Activated naive CD4-positive, alpha-beta T cell treated with anti-CD3 and anti-CD28 coated beads for 36 hours (primary cell): ENCODE results near the gene PAK6. TPM values are rescaled to one million over a fixed set of nuclear protein-coding genes. Genes with fewer than 3 reads are reported as not detected.
A peak's percentile ranks its signal among the peaks of the same experiment; 100 is the strongest.

Experiments used
- CTCF ChIA-PET: fragments of 350-600 bp; sonication (Branson Sonifier 250); formaldehyde crosslinking; loops from one replicate; lab custom pipeline; 2021; ENCODE audit warnings: antibody characterized with exemption; lab: Charles Lee
- DNase-seq: peaks from one replicate; pipeline ENCODE4 v3.0.0-alpha.2; 2020
- H3K27ac Mint-ChIP-seq: one replicate; pipeline ENCODE4 v1.8.0; 2021; ENCODE audit warnings: mild to moderate bottlenecking, mixed read lengths
- H3K27me3 Mint-ChIP-seq: one replicate; pipeline ENCODE4 v1.8.0; 2021; ENCODE audit warnings: low read depth, mixed read lengths
- H3K36me3 Mint-ChIP-seq: one replicate; pipeline ENCODE4 v1.8.0; 2021; ENCODE audit warnings: low read depth, mixed read lengths
- H3K4me1 Mint-ChIP-seq: one replicate; pipeline ENCODE4 v1.8.0; 2021; ENCODE audit warnings: low read depth, mixed read lengths
- H3K4me3 Mint-ChIP-seq: one replicate; pipeline ENCODE4 v1.8.0; 2021; ENCODE audit warnings: mild to moderate bottlenecking, moderate library complexity, mixed read lengths
- H3K9me3 Mint-ChIP-seq: one replicate; pipeline ENCODE4 v1.8.0; 2021; ENCODE audit warnings: mixed read lengths
- intact Hi-C: fragments of 100-400 bp; cut with micrococcal nuclease; formaldehyde crosslinking; loops from one replicate; pipeline ENCODE4 v1.15.1; 2023
- total RNA-seq, 2 experiments: library from RNA; stranded (reverse); gene quantifications; one replicate each; pipeline ENCODE4 v1.2.3, GENCODE V29; 2021

Gene PAK6
- not detected for total RNA-seq

DNA sequence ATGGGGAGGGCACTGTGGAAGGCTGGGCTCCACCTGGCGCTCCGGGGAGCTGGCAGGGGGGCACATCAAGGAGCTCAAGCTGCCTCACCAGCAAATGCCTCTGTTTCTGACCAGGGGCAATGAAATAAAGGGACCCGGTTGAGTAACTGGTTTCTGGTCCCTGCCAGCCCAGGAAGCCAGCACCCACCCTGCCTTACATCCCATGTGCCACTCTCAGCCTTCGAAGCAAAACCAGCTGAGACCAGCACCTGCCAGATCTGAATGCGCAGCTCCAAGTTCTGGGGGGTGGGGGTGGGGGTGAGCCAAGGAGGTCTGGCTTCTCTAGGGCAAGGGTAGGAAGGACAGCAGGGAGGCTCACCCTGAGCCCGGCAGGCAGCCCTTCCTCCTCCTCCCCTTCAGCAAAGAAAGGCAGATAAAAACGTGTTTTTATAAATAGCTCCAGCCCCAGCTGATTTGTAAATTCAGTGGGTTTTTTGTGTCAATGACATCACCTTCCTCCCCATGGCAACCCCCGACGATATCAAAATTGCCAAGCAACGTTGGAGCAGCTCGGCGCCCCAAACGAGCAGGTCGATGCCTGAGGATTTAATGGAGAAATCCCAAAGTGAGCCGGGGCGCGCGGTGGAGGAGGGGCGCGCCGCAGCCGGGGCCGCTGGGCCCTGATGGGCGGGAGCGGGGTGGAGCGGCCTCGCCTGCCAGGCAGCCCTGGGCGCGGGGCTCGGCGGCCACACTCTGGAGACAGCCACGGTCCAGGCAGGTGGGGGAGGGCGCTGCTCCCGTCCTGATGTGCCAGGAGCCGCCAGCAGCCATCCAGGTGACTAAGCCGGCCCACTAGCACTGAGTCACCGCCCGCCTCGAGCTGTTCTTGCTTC lies at the start of gene PAK6:
PAK6 (plus strand) TSS at position 532 of the 872 bp plus-strand sequence. CDS start 25,723 bp downstream, outside the sequence.
- no peak within 1 kb of the TSS for H3K4me3 Mint-ChIP-seq
- H3K27me3 Mint-ChIP-seq = peaks cover 14% of the 10 kb centered on the region
- intact Hi-C loops = no loop called here
- no peaks in the 10 kb centered on the region for H3K9me3 Mint-ChIP-seq
- CTCF ChIA-PET = interaction anchor here (0.6 to 4.8 kb wide), 4 partner anchors 21 to 196 kb away, joined by 3 to 26 read pairs (median 4); no protein-coding TSS in a partner anchor
- H3K36me3 Mint-ChIP-seq = no peaks in the 10 kb centered on the region
- H3K4me1 Mint-ChIP-seq = peaks cover 11% of the 10 kb centered on the region
- peak; percentile 64 for DNase-seq
- no peak within 1 kb of the TSS for H3K27ac Mint-ChIP-seq

DNA sequence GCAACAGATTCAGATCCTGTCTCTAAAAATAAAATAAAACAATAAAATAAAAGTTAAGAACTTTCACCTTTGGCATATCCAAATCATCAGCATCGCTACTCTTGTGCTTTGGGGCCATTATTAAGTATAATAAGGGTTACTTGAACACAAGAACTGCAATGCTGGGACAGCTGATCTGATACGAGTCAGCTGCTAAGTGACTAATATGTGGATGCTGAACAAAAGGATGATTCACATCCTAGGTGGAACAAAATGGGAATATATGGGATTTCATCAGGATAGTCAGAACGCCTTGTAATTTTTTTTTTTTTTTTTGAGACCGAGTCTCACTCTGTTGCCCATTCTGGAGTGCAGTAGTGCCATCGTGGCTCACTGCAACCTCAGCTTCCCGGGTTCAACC lies 48.3 kb upstream of the PAK6 start:
- Mint-ChIP-seq H3K9me3 (no peaks in the 10 kb centered on the region), H3K27me3 (no peaks in the 10 kb centered on the region), H3K4me3 (no peak overlapping the region), H3K27ac (no peak overlapping the region), H3K36me3 (peaks cover 40% of the 10 kb centered on the region), H3K4me1 (peaks cover under 1% of the 10 kb centered on the region)
- intact Hi-C loops = no loop called here
- DNase-seq = no peak
- CTCF ChIA-PET = no interaction called here

DNA sequence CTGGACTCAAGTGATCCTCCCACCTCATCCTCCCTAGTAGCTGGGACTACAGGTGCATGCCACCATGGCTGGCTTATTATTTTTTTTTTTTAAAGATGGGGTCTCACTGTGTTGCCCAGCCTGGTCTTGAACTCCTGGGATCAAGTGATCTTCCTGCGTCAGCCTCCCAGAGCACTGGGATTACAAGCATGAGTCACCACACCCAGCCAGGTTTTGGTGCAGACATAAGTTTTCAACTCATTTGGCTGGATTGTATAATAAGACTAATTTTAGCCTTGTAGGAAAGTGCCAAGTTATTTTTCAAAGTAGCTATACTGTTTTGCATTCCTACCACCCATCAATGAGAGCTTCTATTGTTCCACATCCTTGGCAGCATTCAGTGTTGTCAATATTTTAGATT lies 45.9 kb upstream of the PAK6 start:
- Mint-ChIP-seq H3K4me3 (no peak overlapping the region), H3K36me3 (peaks cover 55% of the 10 kb centered on the region), H3K27me3 (no peaks in the 10 kb centered on the region), H3K9me3 (no peaks in the 10 kb centered on the region), H3K27ac (no peak overlapping the region), H3K4me1 (peaks cover 17% of the 10 kb centered on the region)
- CTCF ChIA-PET = no interaction called here
- intact Hi-C loops = no loop called here
- no peak for DNase-seq

DNA sequence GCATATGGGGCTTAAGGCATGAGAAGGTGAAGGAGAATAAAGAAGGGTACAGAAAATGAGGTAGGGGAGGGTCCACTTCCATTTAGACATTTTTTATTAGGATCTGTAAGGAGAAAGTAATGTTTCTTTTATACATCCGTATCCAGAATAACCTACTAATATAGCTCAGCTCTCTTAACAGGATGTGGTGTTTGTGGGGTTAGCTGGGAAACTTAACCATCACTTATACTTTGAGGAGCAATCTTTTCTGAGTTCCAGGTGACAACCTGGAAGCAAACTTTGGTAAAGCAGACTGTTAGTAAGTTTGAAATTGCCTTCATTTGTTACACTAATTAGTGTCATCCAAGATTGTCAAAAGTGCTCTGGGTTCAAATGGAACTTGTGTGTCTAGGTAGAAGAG lies 41.4 kb upstream of the PAK6 start:
- no peak for DNase-seq
- intact Hi-C loops = loop anchor here (2.0 kb wide), 1 partner anchor 21 kb away; no protein-coding TSS in a partner anchor
- Mint-ChIP-seq H3K4me3 (no peak overlapping the region), H3K4me1 (peaks cover 23% of the 10 kb centered on the region), H3K9me3 (no peaks in the 10 kb centered on the region), H3K27ac (peak overlapping the region; percentile 1), H3K27me3 (no peaks in the 10 kb centered on the region), H3K36me3 (peaks cover 57% of the 10 kb centered on the region)
- CTCF ChIA-PET = interaction anchor here (0.7 to 2.8 kb wide), 4 partner anchors 20 to 151 kb away, joined by 3 to 8 read pairs (median 7); no protein-coding TSS in a partner anchor

- H3K27ac Mint-ChIP-seq = no peak overlapping the region
- no peaks in the 10 kb centered on the region for H3K27me3 Mint-ChIP-seq
- intact Hi-C loops = no loop called here
- H3K4me1 Mint-ChIP-seq = peaks cover 23% of the 10 kb centered on the region
- CTCF ChIA-PET = interaction anchor here (2.1 to 2.8 kb wide), 3 partner anchors 19 to 153 kb away, joined by 5 to 8 read pairs (median 7); no protein-coding TSS in a partner anchor
- no peak for DNase-seq
- H3K9me3 Mint-ChIP-seq = no peaks in the 10 kb centered on the region
- H3K4me3 Mint-ChIP-seq = no peak overlapping the region
- peaks cover 62% of the 10 kb centered on the region for H3K36me3 Mint-ChIP-seq
Measured at GRCh38 chr15:40198355-40199085, 40.3 kb upstream of the PAK6 start.

DNA sequence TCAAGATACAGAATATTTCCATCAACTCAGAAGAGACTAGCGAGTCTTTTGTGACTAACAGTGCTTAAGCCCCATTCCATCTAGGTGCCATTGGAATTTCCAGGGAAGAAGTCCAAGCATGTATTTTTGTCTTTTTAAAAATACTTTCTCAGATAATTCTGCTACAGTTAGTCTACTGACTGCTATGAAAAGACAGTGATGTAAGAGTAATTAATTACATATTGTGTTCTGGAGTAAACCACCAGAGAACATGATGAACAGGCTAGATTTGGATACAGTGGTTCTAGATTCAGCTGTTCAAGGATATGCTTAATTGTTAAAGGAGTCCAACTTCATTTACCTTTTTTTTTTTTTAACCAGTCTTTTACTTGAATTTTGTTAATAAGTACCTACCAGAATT lies 34.8 kb upstream of the PAK6 start:
- DNase-seq = no peak
- no peaks in the 10 kb centered on the region for H3K4me1 Mint-ChIP-seq
- H3K36me3 Mint-ChIP-seq = peaks cover 46% of the 10 kb centered on the region
- intact Hi-C loops = no loop called here
- CTCF ChIA-PET = no interaction called here
- H3K4me3 Mint-ChIP-seq = no peak overlapping the region
- no peaks in the 10 kb centered on the region for H3K27me3 Mint-ChIP-seq
- H3K9me3 Mint-ChIP-seq = no peaks in the 10 kb centered on the region
- H3K27ac Mint-ChIP-seq = no peak overlapping the region

DNA sequence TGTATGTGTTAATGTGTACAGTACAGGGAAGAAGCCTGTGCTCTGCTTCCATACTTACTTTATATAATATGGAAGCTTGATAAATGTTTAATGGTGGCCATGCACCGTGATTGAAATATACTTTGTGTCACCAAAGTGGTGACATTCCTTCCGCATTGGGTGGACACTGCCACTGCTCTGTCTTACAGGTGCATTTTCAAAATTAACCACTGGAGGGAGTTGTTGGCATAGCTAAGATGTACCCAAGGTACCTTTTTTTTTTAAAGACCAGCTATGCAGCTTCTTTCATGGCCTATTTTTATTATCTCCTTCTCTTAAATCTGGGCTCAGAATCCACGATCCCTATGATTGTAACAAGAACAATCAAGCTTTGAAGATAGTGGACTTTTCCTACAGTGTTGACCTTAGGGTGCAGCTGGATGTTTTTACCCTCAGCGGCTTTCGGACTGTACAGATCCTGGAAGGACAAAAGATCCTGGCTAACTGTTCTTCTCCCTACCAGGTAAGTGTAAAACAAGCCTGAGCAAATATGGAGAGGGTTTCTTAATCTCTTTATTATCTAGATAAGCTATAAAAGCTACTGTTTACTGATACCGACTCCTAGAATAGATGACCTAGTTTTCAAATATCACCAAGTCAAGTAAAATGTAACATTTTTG lies 21.6 kb upstream of the PAK6 start:
- H3K27me3 Mint-ChIP-seq = no peaks in the 10 kb centered on the region
- H3K9me3 Mint-ChIP-seq = no peaks in the 10 kb centered on the region
- H3K27ac Mint-ChIP-seq = no peak overlapping the region
- H3K4me3 Mint-ChIP-seq = no peak overlapping the region
- DNase-seq = peak; percentile 47
- H3K4me1 Mint-ChIP-seq = no peaks in the 10 kb centered on the region
- intact Hi-C loops = loop anchor here (1.0 to 5.0 kb wide), 3 partner anchors 57 to 172 kb away; partner anchors contain the start of gene INAFM2
- peaks cover 50% of the 10 kb centered on the region for H3K36me3 Mint-ChIP-seq
- CTCF ChIA-PET = interaction anchor here (0.5 to 4.5 kb wide), 38 partner anchors 9 to 237 kb away, joined by 3 to 104 read pairs (median 4); partner anchors contain the start of genes BUB1B, PAK6, PLCB2 and SRP14

DNA sequence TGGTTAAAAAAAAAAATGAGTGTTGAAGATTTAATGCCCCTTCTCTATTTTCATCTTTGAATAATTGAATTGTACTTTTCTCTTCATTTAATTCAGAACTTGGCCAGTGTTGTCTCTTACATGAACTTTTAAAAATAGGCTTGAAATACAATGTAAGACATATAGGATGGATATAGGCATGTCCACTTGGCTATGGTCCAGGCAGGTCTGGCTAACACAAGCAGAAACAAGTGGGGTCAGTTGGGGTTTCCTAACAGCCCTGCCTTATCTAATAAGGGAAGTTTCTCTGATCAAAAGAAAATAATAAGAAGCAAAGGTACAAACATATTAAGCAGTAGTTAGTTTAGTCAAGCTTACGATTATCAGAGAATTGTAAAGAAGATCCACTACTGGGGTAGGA lies 19.1 kb upstream of the PAK6 start:
- H3K9me3 Mint-ChIP-seq = no peaks in the 10 kb centered on the region
- CTCF ChIA-PET = interaction anchor here (0.7 to 4.5 kb wide), 3 partner anchors 39 to 91 kb away, joined by 3 to 104 read pairs (median 9); no protein-coding TSS in a partner anchor
- DNase-seq = no peak
- H3K27me3 Mint-ChIP-seq = no peaks in the 10 kb centered on the region
- H3K36me3 Mint-ChIP-seq = peaks cover 39% of the 10 kb centered on the region
- no peaks in the 10 kb centered on the region for H3K4me1 Mint-ChIP-seq
- intact Hi-C loops = loop anchor here (5.0 kb wide), 1 partner anchor 102 kb away; the partner anchor contains the start of gene INAFM2
- no peak overlapping the region for H3K27ac Mint-ChIP-seq
- H3K4me3 Mint-ChIP-seq = no peak overlapping the region

- Mint-ChIP-seq H3K36me3 (peaks cover 34% of the 10 kb centered on the region), H3K27me3 (no peaks in the 10 kb centered on the region), H3K9me3 (no peaks in the 10 kb centered on the region), H3K4me3 (no peak overlapping the region), H3K4me1 (peaks cover 7% of the 10 kb centered on the region), H3K27ac (no peak overlapping the region)
- CTCF ChIA-PET = interaction anchor here (0.7 to 2.5 kb wide), 2 partner anchors 52 to 310 kb away, joined by 4 to 12 read pairs; no protein-coding TSS in a partner anchor
- intact Hi-C loops = no loop called here
- DNase-seq = no peak
Measured at GRCh38 chr15:40222131-40222530, 16.7 kb upstream of the PAK6 start.

- no peaks in the 10 kb centered on the region for H3K27me3 Mint-ChIP-seq
- no peak overlapping the region for H3K4me3 Mint-ChIP-seq
- no peaks in the 10 kb centered on the region for H3K9me3 Mint-ChIP-seq
- H3K27ac Mint-ChIP-seq = no peak overlapping the region
- CTCF ChIA-PET = interaction anchor here (1.0 to 4.6 kb wide), 6 partner anchors 9 to 181 kb away, joined by 3 to 26 read pairs (median 6); no protein-coding TSS in a partner anchor
- peaks cover 11% of the 10 kb centered on the region for H3K36me3 Mint-ChIP-seq
- DNase-seq = no peak
- peaks cover 7% of the 10 kb centered on the region for H3K4me1 Mint-ChIP-seq
- intact Hi-C loops = no loop called here
Measured at GRCh38 chr15:40226736-40227135, 12.1 kb upstream of the PAK6 start.

DNA sequence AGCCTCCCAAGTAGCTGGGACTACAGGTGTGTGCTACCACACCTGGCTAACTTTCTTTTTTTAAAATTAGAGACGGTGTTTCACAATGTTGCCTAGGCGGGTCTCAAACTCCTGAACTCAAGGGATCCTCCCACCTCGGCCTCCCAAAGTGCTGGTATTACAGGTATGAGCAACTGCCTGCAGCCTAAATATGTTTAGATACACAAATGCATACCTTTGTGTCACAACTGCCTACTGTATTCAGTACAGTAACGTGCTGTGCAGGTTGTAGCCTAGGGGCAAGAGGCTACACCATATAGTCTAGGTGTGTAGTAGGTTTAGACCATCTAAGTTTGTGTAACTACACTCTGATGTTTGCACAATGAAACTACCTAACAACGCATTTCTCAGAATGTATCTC lies 9.5 kb upstream of the PAK6 start:
- intact Hi-C loops = no loop called here
- Mint-ChIP-seq H3K4me1 (peaks cover 7% of the 10 kb centered on the region), H3K27ac (no peak overlapping the region), H3K4me3 (no peak overlapping the region), H3K36me3 (peaks cover 8% of the 10 kb centered on the region), H3K27me3 (no peaks in the 10 kb centered on the region), H3K9me3 (no peaks in the 10 kb centered on the region)
- no peak for DNase-seq
- CTCF ChIA-PET = interaction anchor here (0.5 to 4.6 kb wide), 7 partner anchors 12 to 183 kb away, joined by 3 to 21 read pairs (median 4); no protein-coding TSS in a partner anchor
